ENCODE data around the gene MALRD1.
"Not testable (repeated sequence)": the region's sequence is repeated elsewhere in the genome, so short reads cannot be mapped to it uniquely, and the experiment has no call there.

MALRD1 gene

GRCh38 chr10:19724287-19724686 is 675.7 kb downstream of the MALRD1 start:
- DNase-seq = no peak

- DNase-seq = no peak
Measured at GRCh38 chr10:19728376-19728775, 679.8 kb downstream of the MALRD1 start.

GRCh38 chr10:19728964-19729363 is 680.4 kb downstream of the MALRD1 start:
- no peak for DNase-seq

- DNase-seq = no peak
Measured at GRCh38 chr10:19730167-19730906, 681.7 kb downstream of the MALRD1 start.

GRCh38 chr10:19730907-19731217 is 682.3 kb downstream of the MALRD1 start:
- no peak for DNase-seq

GRCh38 chr10:19731560-19731959 is 683.0 kb downstream of the MALRD1 start:
- DNase-seq = no peak

- DNase-seq = no peak
Measured at GRCh38 chr10:19738440-19738839, 689.8 kb downstream of the MALRD1 start.

GRCh38 chr10:19739232-19739631 is 690.6 kb downstream of the MALRD1 start:
- not testable (repeated sequence) for DNase-seq

GRCh38 chr10:19742144-19742543 is 693.5 kb downstream of the MALRD1 start:
- not testable (repeated sequence) for DNase-seq

GRCh38 chr10:19745672-19746071 is 697.1 kb downstream of the MALRD1 start:
- DNase-seq = no peak

- DNase-seq = no peak
Measured at GRCh38 chr10:19749185-19749729, 700.7 kb downstream of the MALRD1 start.

GRCh38 chr10:19750972-19751371 is 702.4 kb downstream of the MALRD1 start:
- no peak for DNase-seq

GRCh38 chr10:19756919-19757318 is 708.3 kb downstream of the MALRD1 start:
- no peak for DNase-seq

- DNase-seq = no peak
Measured at GRCh38 chr10:19762026-19762425, 713.4 kb downstream of the MALRD1 start.

GRCh38 chr10:19764111-19764510 is 715.5 kb downstream of the MALRD1 start:
- DNase-seq = no peak

GRCh38 chr10:19767876-19768275 is 719.3 kb downstream of the MALRD1 start:
- DNase-seq = no peak

GRCh38 chr10:19769826-19770225 is 721.2 kb downstream of the MALRD1 start:
- not testable (repeated sequence) for DNase-seq

- DNase-seq = no peak
Measured at GRCh38 chr10:19772972-19773371, 724.4 kb downstream of the MALRD1 start.

GRCh38 chr10:19775296-19775695 is 726.7 kb downstream of the MALRD1 start:
- no peak for DNase-seq

- DNase-seq = no peak
Measured at GRCh38 chr10:19777806-19778205, 729.2 kb downstream of the MALRD1 start.

GRCh38 chr10:19778996-19779395 is 730.4 kb downstream of the MALRD1 start:
- DNase-seq = no peak

- no peak for DNase-seq
Measured at GRCh38 chr10:19782430-19783089, 734.0 kb downstream of the MALRD1 start.

GRCh38 chr10:19783721-19784120 is 735.1 kb downstream of the MALRD1 start:
- no peak for DNase-seq
